Right lung (tissue), 5 donors: ENCODE results near the gene SLC12A5. TPM values are rescaled to one million over a fixed set of nuclear protein-coding genes. Genes with fewer than 3 reads are reported as not detected.

Experiments used
- DNase-seq, 2 donors: peaks; one replicate each; pipeline ENCODE4 v3.0.0-alpha.2; 2013
- polyA plus RNA-seq, 5 donors: library from polyadenylated mRNA; unstranded; fragments of 120-200 nt; gene quantifications; one replicate each; pipeline versions ENCODE4 v1.2.1 to v1.2.3, GENCODE V29; 2013; ENCODE audit warnings: inconsistent platforms in 1 of 5, low replicate concordance in 1 of 5; ENCODE audit not compliant: insufficient read length in 5 of 5, insufficient read depth in 1 of 5

Gene SLC12A5
- polyA plus RNA-seq, 5 donors: 1.1 to 2.3 (median 1.7) TPM

GRCh38 chr20:46025376-46025783 lies 3.6 kb upstream of the SLC12A5 start:
- no peak for DNase-seq

GRCh38 chr20:46027245-46027853 lies 1.7 kb upstream of the SLC12A5 start:
- DNase-seq: no peak

GRCh38 chr20:46028110-46028509 lies 905 bp upstream of the SLC12A5 start:
- no peak for DNase-seq

GRCh38 chr20:46030284-46031013 lies 1.4 kb downstream of the SLC12A5 start:
- DNase-seq: no peak

GRCh38 chr20:46031014-46031569 lies 2.1 kb downstream of the SLC12A5 start:
- DNase-seq: no peak

GRCh38 chr20:46031701-46032254 lies 2.8 kb downstream of the SLC12A5 start:
- DNase-seq: no peak

GRCh38 chr20:46034039-46034438 lies 5.0 kb downstream of the SLC12A5 start:
- no peak for DNase-seq

GRCh38 chr20:46035253-46035652 lies 6.2 kb downstream of the SLC12A5 start:
- no peak for DNase-seq

- no peak for DNase-seq
These were observed 6.7 kb downstream of the SLC12A5 start for GRCh38 chr20:46035713-46036112.

GRCh38 chr20:46036370-46036769 lies 7.4 kb downstream of the SLC12A5 start:
- DNase-seq: no peak

- DNase-seq: no peak
These were observed 8.0 kb downstream of the SLC12A5 start for GRCh38 chr20:46037036-46037435.

GRCh38 chr20:46040902-46041535 lies 12.0 kb downstream of the SLC12A5 start:
- peak in 1 of 2 donors; percentile 36 for DNase-seq

- no peak for DNase-seq
These were observed 14.5 kb downstream of the SLC12A5 start for GRCh38 chr20:46043556-46043955.

GRCh38 chr20:46044896-46045295 lies 15.9 kb downstream of the SLC12A5 start:
- DNase-seq: no peak

- DNase-seq: no peak
These were observed 17.7 kb downstream of the SLC12A5 start for GRCh38 chr20:46046588-46047310.

- DNase-seq: no peak
These were observed 18.8 kb downstream of the SLC12A5 start for GRCh38 chr20:46047821-46048220.

GRCh38 chr20:46049190-46049589 lies 20.2 kb downstream of the SLC12A5 start:
- DNase-seq: no peak

GRCh38 chr20:46049815-46050214 lies 20.8 kb downstream of the SLC12A5 start:
- no peak for DNase-seq

GRCh38 chr20:46050444-46050843 lies 21.4 kb downstream of the SLC12A5 start:
- no peak for DNase-seq

GRCh38 chr20:46050885-46051284 lies 21.9 kb downstream of the SLC12A5 start:
- no peak for DNase-seq

- DNase-seq: no peak
These were observed 22.7 kb downstream of the SLC12A5 start for GRCh38 chr20:46051556-46052308.
